T-helper 17 cell (primary cell): ENCODE results near the gene RALGDS. TPM values are rescaled to one million over a fixed set of nuclear protein-coding genes. Genes with fewer than 3 reads are reported as not detected.
"Not testable (repeated sequence)": the region's sequence is repeated elsewhere in the genome, so short reads cannot be mapped to it uniquely, and the experiment has no call there.

ENCODE experiments used
- ATAC-seq: fragments of 150-1000 bp; cut with Tn5 transposase; 2 replicates; pipeline ENCODE4 v1.10.0; 2021; ENCODE audit warnings: mild to moderate bottlenecking, moderate library complexity
- DNase-seq, 3 donors: peaks; one replicate each; pipeline versions ENCODE4 v3.0.0 to v3.0.0-alpha.2; 2020 to 2021
- H3K9me3 ChIP-seq: one replicate; pipeline ENCODE4 v1.7.0; 2013; ENCODE audit warnings: low read length, mild to moderate bottlenecking; ENCODE audit not compliant: control insufficient read depth, poor library complexity, severe bottlenecking
- H3K27ac Mint-ChIP-seq: one replicate; pipeline ENCODE4 v1.8.0; 2022; ENCODE audit warnings: mild to moderate bottlenecking, moderate library complexity, mixed read lengths
- H3K27me3 Mint-ChIP-seq: one replicate; pipeline ENCODE4 v1.8.0; 2022; ENCODE audit warnings: mixed read lengths
- H3K36me3 Mint-ChIP-seq: one replicate; pipeline ENCODE4 v1.8.0; 2022; ENCODE audit warnings: low read depth, mixed read lengths
- H3K4me1 Mint-ChIP-seq: one replicate; pipeline ENCODE4 v1.8.0; 2022; ENCODE audit warnings: mild to moderate bottlenecking, mixed read lengths
- H3K4me3 Mint-ChIP-seq: one replicate; pipeline ENCODE4 v1.8.0; 2022; ENCODE audit warnings: mild to moderate bottlenecking, moderate library complexity, mixed read lengths
- total RNA-seq, 4 donors: library from RNA in 2 of 4; stranded (reverse) in 2 of 4; gene quantifications; one replicate each; pipeline ENCODE4 v1.2.3 and lab custom pipeline; 2022 to 2026

The RALGDS gene
- total RNA-seq, 2 donors from 2014 or later: 150 to 236 TPM

GRCh38 chr9:133086212-133086860 lies 34.7 kb downstream of the RALGDS start:
- H3K9me3 ChIP-seq, H3K27ac Mint-ChIP-seq, ATAC-seq, H3K36me3 Mint-ChIP-seq, H3K27me3 Mint-ChIP-seq, H3K4me3 Mint-ChIP-seq, H3K4me1 Mint-ChIP-seq, DNase-seq: not testable (repeated sequence)

GRCh38 chr9:133083688-133084087 lies 37.4 kb downstream of the RALGDS start:
- not testable (repeated sequence) for H3K9me3 ChIP-seq, H3K4me1 Mint-ChIP-seq, H3K27me3 Mint-ChIP-seq, H3K27ac Mint-ChIP-seq, H3K4me3 Mint-ChIP-seq, H3K36me3 Mint-ChIP-seq, DNase-seq, ATAC-seq

DNA sequence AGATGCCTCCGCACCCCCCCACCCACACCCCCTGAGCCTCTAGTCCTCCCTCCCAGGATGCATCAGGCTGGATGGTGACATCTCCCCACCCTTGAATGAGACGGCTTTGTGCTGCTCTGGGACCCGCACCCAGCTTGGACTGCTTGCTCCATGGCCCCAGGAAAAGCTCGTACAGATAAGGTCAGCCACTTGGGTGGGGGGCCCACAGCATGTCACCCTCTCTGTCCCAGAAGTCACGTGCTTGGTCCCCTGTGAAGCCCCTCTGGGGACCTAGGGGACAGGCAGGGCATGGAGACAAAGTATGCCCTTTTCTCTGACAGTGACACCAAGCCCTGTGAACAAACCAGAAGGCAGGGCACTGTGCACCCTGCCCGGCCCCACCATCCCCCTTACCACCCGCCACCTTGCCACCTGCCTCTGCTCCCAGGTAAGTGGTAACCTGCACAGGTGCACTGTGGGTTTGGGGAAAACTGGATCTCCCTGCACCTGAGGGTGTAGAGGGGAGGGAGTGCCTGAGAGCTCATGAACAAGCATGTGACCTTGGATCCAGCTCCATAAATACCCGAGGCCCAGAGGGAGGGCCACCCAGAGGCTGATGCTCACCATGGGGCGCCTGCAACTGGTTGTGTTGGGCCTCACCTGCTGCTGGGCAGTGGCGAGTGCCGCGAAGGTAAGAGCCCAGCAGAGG lies 38.9 kb downstream of the RALGDS start:
- not testable (repeated sequence) for H3K27ac Mint-ChIP-seq, H3K36me3 Mint-ChIP-seq, ATAC-seq, H3K4me3 Mint-ChIP-seq, DNase-seq, H3K27me3 Mint-ChIP-seq, H3K4me1 Mint-ChIP-seq, H3K9me3 ChIP-seq

DNA sequence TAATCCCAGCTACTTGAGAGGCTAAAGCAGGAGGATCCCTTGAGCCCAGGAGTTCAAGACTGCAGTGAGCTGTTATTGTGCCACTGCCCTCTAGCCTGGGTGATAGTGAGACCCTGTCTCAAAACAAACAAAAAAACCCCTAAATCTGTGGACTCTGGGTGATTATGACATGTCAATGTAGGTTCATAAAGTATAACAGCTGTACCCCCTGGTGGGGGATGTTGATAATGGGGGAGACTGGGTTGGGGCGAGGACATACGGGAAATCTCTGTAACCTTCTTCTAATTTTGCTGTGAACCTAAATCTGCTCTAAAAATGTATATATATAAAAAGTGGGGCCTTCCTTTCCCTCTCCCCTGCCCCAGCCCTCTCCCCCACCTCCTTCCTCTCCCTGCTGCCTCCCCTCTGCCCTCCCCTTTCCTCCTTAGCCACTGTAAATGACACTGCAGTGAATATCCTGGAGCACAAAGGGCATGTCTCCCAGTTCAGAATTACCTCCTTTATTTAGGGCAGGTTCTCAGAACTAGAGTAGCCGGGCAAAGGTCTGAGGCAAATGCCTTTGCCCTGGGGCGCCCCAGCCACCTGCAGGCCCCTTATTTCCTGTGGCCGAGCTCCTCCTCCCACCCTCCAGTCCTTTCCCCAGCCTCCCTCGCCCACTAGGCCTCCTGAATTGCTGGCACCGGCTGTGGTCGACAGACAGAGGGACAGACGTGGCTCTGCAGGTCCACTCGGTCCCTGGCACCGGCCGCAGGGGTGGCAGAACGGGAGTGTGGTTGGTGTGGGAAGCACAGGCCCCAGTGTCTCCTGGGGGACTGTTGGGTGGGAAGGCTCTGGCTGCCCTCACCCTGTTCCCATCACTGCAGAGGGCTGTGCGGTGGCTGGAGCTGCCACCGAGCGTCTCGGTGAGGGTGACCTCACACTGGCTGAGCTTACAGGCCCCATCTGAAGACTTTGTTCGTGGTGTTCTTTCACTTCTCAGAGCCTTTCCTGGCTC lies 40.0 kb downstream of the RALGDS start:
- H3K27me3 Mint-ChIP-seq, H3K4me3 Mint-ChIP-seq, DNase-seq, H3K4me1 Mint-ChIP-seq, H3K27ac Mint-ChIP-seq, H3K9me3 ChIP-seq, H3K36me3 Mint-ChIP-seq, ATAC-seq: not testable (repeated sequence)

DNA sequence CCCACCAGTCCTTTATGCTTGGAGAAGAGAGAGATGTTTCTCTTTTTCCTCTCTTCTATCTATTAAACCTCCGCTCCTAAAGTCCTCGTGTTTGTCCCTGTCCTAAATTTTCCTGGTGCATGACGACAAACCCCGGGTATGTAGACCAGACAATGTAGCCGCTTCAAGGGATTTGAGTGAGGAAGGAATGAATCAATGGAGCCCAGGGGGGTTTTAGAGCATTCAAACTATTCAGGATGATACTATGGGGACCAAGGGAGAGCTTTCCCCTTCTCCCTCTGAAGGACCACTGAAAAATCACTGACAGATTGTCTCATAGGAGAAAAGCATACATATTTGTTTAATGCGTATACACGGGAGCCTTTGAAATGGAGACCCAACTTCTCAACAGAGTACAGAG lies 40.9 kb downstream of the RALGDS start:
- ATAC-seq: no peak
- H3K4me1 Mint-ChIP-seq: no peaks in the 10 kb centered on the region
- H3K4me3 Mint-ChIP-seq: no peak overlapping the region
- no peaks in the 10 kb centered on the region for H3K9me3 ChIP-seq
- H3K27me3 Mint-ChIP-seq: peaks cover 7% of the 10 kb centered on the region
- no peak overlapping the region for H3K27ac Mint-ChIP-seq
- no peak for DNase-seq
- H3K36me3 Mint-ChIP-seq: no peaks in the 10 kb centered on the region

DNA sequence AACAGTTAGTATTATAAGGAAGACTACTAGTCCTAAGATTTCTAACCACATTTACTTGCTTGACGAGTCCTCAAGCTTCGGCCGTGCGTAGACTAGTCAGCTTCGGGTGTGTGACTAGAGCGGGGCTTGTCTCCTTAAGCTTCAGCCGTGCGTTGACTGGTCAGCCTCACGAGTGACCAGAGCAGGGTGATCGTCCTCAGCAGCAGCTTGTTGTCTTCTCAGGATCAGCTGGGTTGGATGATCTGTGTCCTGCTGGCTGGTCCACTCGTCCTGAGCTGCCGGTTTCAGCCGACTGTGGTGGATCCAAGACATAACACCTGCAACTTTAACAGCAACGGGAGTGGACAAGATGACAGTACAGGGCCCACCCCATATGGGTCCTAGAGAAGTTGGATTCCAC lies 42.6 kb downstream of the RALGDS start:
- no peaks in the 10 kb centered on the region for H3K36me3 Mint-ChIP-seq
- no peak for ATAC-seq
- peaks cover 7% of the 10 kb centered on the region for H3K27me3 Mint-ChIP-seq
- H3K4me1 Mint-ChIP-seq: no peaks in the 10 kb centered on the region
- no peak overlapping the region for H3K27ac Mint-ChIP-seq
- H3K4me3 Mint-ChIP-seq: no peak overlapping the region
- DNase-seq: no peak
- H3K9me3 ChIP-seq: no peaks in the 10 kb centered on the region

DNA sequence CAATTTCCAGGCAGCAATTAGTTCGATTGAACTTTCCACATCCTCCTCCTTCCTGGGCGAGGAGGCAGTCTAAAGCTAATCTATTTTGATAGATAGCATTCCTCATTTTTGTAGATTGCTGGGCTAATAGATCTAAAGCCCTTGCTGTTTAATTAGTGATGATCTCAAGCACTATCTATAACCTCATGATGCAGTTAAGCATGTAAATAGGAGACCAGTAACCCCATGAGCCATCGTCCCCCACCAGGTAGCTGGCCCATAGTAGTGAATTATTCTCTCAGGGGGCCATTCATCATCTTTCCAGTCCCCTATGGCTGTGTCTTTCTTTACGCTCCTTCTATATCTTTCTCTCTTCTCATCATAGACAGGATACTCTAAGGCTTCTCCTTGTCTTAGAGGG lies 44.3 kb downstream of the RALGDS start:
- Mint-ChIP-seq H3K4me3 (no peak overlapping the region), H3K4me1 (no peaks in the 10 kb centered on the region), H3K27me3 (peaks cover 7% of the 10 kb centered on the region), H3K36me3 (no peaks in the 10 kb centered on the region), H3K27ac (no peak overlapping the region)
- DNase-seq (no peak), ATAC-seq (no peak)
- H3K9me3 ChIP-seq: no peaks in the 10 kb centered on the region

DNA sequence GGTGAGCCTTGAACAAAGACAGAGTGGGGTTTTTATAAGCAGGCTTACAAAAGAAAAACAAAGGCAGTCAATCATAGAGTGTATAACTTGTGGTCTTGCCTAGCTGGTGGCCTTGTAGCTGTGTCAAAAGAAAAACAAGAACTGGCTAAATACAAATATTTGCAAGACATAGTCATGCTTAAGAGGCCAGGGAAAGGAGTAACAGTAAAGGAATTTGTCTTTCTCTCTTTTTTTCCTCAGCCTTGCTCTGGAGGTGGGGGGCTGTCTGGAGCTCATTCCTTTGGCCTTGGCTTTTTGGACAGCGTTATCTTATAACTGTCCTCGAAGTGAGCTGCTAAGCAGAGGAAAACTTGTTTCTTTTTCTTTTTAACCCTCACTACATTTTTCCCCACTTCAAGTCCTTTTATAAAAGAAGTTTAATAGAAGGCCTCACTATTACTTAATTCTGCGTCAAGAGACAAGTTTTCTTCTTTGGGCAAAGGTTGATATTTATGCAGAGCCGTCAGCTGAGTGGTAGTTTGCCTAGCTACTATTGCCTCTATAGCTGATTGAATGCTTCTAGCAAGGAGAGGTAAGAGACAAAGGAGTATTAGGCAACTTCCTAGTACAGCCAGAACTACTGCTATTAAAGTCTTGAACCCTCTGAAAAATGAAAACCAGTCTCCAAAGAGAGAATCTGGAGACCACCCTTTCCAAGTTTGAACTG lies 45.0 kb downstream of the RALGDS start:
- no peak for DNase-seq
- no peak for ATAC-seq
- no peaks in the 10 kb centered on the region for H3K9me3 ChIP-seq
- no peak overlapping the region for H3K27ac Mint-ChIP-seq
- H3K4me3 Mint-ChIP-seq: no peak overlapping the region
- H3K27me3 Mint-ChIP-seq: peaks cover 7% of the 10 kb centered on the region
- H3K4me1 Mint-ChIP-seq: no peaks in the 10 kb centered on the region
- H3K36me3 Mint-ChIP-seq: no peaks in the 10 kb centered on the region

GRCh38 chr9:133074111-133074651 lies 46.9 kb downstream of the RALGDS start:
- ATAC-seq (no peak), DNase-seq (no peak)
- H3K36me3 Mint-ChIP-seq: no peaks in the 10 kb centered on the region
- H3K9me3 ChIP-seq: no peaks in the 10 kb centered on the region
- H3K27me3 Mint-ChIP-seq: no peaks in the 10 kb centered on the region
- H3K4me3 Mint-ChIP-seq: no peak overlapping the region
- no peaks in the 10 kb centered on the region for H3K4me1 Mint-ChIP-seq
- H3K27ac Mint-ChIP-seq: no peak overlapping the region

GRCh38 chr9:133073086-133074014 lies 47.7 kb downstream of the RALGDS start:
- Mint-ChIP-seq H3K36me3 (no peaks in the 10 kb centered on the region), H3K27ac (no peak overlapping the region), H3K27me3 (no peaks in the 10 kb centered on the region), H3K4me1 (no peaks in the 10 kb centered on the region), H3K4me3 (no peak overlapping the region)
- DNase-seq: no peak
- no peaks in the 10 kb centered on the region for H3K9me3 ChIP-seq
- ATAC-seq: no peak

DNA sequence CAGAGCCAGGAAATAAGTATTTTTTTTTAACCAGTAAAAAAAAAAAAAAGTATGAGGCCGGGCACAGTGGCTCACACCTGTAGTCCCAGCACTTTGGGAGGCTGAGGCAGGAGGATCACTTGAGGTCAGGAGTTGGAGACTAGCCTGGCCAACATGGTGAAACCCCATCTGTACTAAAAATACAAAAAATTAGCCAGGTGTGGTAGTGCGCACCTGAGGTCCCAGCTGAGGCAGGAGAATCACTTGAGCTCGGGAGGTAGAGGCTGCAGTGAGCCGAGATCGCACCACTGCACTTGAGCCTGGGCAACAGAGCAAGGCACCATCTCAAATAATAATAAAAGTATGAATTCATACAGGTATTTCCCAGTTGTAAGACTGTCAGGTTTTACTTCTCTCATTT lies 48.8 kb downstream of the RALGDS start:
- not testable (repeated sequence) for H3K9me3 ChIP-seq, H3K4me1 Mint-ChIP-seq, ATAC-seq, H3K36me3 Mint-ChIP-seq, H3K27ac Mint-ChIP-seq, H3K27me3 Mint-ChIP-seq, DNase-seq, H3K4me3 Mint-ChIP-seq
